ENCODE measurements around the gene CACNB4. TPM values are rescaled to one million over a fixed set of nuclear protein-coding genes. Genes with fewer than 3 reads are reported as not detected.

CACNB4 gene
- total RNA-seq, 2 experiments from 2014 or later: 0.14 to 0.20 TPM

DNA sequence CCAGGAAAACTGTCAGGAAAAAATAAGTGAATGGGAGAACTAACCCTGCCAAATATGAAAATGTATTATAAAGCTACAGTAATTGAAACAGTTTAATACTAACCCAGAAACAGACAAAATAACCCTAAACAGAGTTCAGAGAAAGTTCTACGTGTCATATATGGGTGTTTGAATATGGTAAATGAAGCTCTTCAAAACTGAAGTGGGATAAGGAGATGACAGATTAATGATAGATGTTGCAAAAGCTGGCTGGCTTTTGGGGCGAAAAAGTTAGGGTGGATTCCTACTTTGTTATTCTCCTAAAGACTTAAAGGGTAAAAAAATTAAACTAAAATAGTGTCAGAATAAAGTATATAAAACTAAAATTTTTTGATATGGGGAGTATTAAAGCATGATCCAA, 168.8 kb downstream of the CACNB4 start:
- intact Hi-C loops (cut with DNase I, micrococcal nuclease): no loop called here
- TF ChIP-seq, protein P1, sequence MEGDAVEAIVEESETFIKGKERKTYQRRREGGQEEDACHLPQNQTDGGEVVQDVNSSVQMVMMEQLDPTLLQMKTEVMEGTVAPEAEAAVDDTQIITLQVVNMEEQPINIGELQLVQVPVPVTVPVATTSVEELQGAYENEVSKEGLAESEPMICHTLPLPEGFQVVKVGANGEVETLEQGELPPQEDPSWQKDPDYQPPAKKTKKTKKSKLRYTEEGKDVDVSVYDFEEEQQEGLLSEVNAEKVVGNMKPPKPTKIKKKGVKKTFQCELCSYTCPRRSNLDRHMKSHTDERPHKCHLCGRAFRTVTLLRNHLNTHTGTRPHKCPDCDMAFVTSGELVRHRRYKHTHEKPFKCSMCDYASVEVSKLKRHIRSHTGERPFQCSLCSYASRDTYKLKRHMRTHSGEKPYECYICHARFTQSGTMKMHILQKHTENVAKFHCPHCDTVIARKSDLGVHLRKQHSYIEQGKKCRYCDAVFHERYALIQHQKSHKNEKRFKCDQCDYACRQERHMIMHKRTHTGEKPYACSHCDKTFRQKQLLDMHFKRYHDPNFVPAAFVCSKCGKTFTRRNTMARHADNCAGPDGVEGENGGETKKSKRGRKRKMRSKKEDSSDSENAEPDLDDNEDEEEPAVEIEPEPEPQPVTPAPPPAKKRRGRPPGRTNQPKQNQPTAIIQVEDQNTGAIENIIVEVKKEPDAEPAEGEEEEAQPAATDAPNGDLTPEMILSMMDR (IDR thresholded peaks at IDR 0.05): no peak
- no peak overlapping the region for H3K4me3 Mint-ChIP-seq
- Histone ChIP-seq H3K27me3 (ENCODE audit: control insufficient read depth in 1 of 2, insufficient read depth in 2 of 2, low read length in 2 of 2) (peaks cover 0 to 7% of the 10 kb centered on the region in 2 experiments), H3K9me3 (ENCODE audit: control insufficient read depth in 1 of 2, insufficient read depth in 1 of 2, low read length in 2 of 2) (no peaks in the 10 kb centered on the region), H3K36me3 (ENCODE audit: insufficient read depth, low read length) (no peaks in the 10 kb centered on the region), H3K4me3 (ENCODE audit: low read length) (no peak overlapping the region), H3K27ac (ENCODE audit: low read depth in 1 of 2, low read length in 2 of 2) (no peak overlapping the region), H3K4me1 (ENCODE audit: insufficient read depth, low read length) (no peaks in the 10 kb centered on the region)
- H3K4me1 Mint-ChIP-seq (ENCODE audit: low read depth): no peaks in the 10 kb centered on the region
- CTCF ChIA-PET: no interaction called here
- H3K27me3 Mint-ChIP-seq: peaks cover 29% of the 10 kb centered on the region
- no peaks in the 10 kb centered on the region for H3K9me3 Mint-ChIP-seq
- no peak for ATAC-seq (ENCODE audit: poor library complexity)
- DNase-seq: no peak
- H3K36me3 Mint-ChIP-seq (ENCODE audit: low read depth): no peaks in the 10 kb centered on the region
- no peak overlapping the region for H3K27ac Mint-ChIP-seq
- POLR2A ChIA-PET: no interaction called here

DNA sequence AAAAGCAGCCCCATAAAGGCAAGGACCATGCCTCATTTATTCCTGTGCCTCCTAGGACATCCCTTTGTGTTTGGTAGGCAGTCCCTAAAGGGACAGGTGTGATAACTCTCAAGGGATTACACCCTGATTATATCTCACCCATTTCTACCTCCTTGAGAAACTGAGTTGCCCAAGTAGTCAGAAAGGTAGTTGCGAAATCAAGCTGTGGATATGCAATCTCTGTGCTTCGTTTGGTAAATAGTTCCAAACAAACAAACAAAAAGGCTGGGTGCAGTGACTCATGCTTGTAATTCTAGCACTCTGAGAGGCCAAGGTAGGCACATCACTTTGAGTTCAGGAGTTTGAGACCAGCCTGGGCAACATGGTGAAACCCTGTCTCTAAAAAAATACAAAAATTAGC, 170.5 kb downstream of the CACNB4 start:
- TF ChIP-seq, protein P1 (IDR thresholded peaks at IDR 0.05): no peak
- Mint-ChIP-seq H3K36me3 (ENCODE audit: low read depth) (no peaks in the 10 kb centered on the region), H3K27me3 (peaks cover 23% of the 10 kb centered on the region), H3K27ac (no peak overlapping the region), H3K4me3 (no peak overlapping the region), H3K4me1 (ENCODE audit: low read depth) (no peaks in the 10 kb centered on the region), H3K9me3 (no peaks in the 10 kb centered on the region)
- intact Hi-C loops (cut with DNase I, micrococcal nuclease): no loop called here
- POLR2A ChIA-PET: no interaction called here
- Histone ChIP-seq H3K9me3 (ENCODE audit: control insufficient read depth in 1 of 2, insufficient read depth in 1 of 2, low read length in 2 of 2) (peaks cover 0 to under 1% of the 10 kb centered on the region in 2 experiments), H3K27ac (ENCODE audit: low read depth in 1 of 2, low read length in 2 of 2) (no peak overlapping the region), H3K4me3 (ENCODE audit: low read length) (no peak overlapping the region), H3K4me1 (ENCODE audit: insufficient read depth, low read length) (no peaks in the 10 kb centered on the region), H3K27me3 (ENCODE audit: control insufficient read depth in 1 of 2, insufficient read depth in 2 of 2, low read length in 2 of 2) (peaks cover 0 to 7% of the 10 kb centered on the region in 2 experiments), H3K36me3 (ENCODE audit: insufficient read depth, low read length) (no peaks in the 10 kb centered on the region)
- ATAC-seq (ENCODE audit: poor library complexity) (no peak), DNase-seq (no peak)
- CTCF ChIA-PET: no interaction called here

DNA sequence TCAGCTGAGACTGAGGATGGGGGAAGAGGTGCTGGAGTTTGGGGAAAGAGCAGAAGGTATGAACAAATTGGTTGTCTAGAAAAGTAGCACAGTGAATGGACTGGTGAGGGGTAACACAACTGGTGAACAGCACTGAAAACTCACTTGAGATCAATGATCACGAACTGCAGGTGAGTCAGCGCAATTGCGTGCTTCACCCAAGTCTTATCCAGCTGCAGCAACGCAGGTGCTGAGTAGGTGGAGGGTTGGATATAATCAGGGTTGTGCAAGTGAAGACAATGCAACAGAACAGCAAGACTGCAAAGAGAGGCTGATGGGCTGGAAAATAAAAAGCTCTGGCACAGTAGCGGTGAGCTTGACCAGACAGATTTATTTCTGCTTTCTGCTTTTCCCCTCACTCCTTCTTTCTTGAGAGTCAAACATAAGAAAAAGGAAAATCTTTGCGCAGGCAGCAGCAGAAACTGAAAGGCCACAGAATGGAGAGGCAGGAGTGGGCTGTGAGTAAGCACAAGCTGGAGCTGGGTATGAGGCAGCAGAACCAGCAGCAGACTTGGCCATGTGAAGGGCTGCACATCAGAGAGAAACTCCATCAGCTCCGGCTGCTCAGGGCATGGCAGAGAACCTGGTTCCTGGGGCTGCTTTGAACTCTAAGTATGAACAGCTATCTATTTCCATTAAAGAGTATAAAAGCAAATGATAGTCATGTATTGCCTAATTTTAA, 171.2 kb downstream of the CACNB4 start:
- Mint-ChIP-seq H3K27me3 (peaks cover 21% of the 10 kb centered on the region), H3K27ac (no peak overlapping the region), H3K4me3 (no peak overlapping the region), H3K4me1 (ENCODE audit: low read depth) (no peaks in the 10 kb centered on the region), H3K9me3 (no peaks in the 10 kb centered on the region), H3K36me3 (ENCODE audit: low read depth) (no peaks in the 10 kb centered on the region)
- no peak overlapping the region for H3K4me3 ChIP-seq (ENCODE audit: low read length)
- no peak for ATAC-seq (ENCODE audit: poor library complexity)
- H3K27ac ChIP-seq (ENCODE audit: low read depth in 1 of 2, low read length in 2 of 2): no peak overlapping the region
- H3K4me1 ChIP-seq (ENCODE audit: insufficient read depth, low read length): no peaks in the 10 kb centered on the region
- POLR2A ChIA-PET: no interaction called here
- H3K9me3 ChIP-seq (ENCODE audit: control insufficient read depth in 1 of 2, insufficient read depth in 1 of 2, low read length in 2 of 2): peaks cover 0 to 3% of the 10 kb centered on the region in 2 experiments
- CTCF ChIA-PET: no interaction called here
- intact Hi-C loops (cut with DNase I, micrococcal nuclease): no loop called here
- TF ChIP-seq, protein P1 (IDR thresholded peaks at IDR 0.05): no peak
- peaks cover 2 to 7% of the 10 kb centered on the region in 2 experiments for H3K27me3 ChIP-seq (ENCODE audit: control insufficient read depth in 1 of 2, insufficient read depth in 2 of 2, low read length in 2 of 2)
- no peak for DNase-seq
- no peaks in the 10 kb centered on the region for H3K36me3 ChIP-seq (ENCODE audit: insufficient read depth, low read length)

All from CD4-positive, alpha-beta T cell (primary cell).